T follicular helper cell (primary cell): ENCODE results near the gene OBI1.
"Not testable (repeated sequence)": the region's sequence is repeated elsewhere in the genome, so short reads cannot be mapped to it uniquely, and the experiment has no call there.

ENCODE experiments used
- DNase-seq: peaks from one replicate; pipeline ENCODE4 v3.0.0-alpha.2; 2020; ENCODE audit warnings: low read depth

Gene OBI1

GRCh38 chr13:78647109-78647678, 11.8 kb downstream of the OBI1 start:
- not testable (repeated sequence) for DNase-seq

GRCh38 chr13:78638216-78638615, 20.7 kb downstream of the OBI1 start:
- no peak for DNase-seq

- no peak for DNase-seq
Observed at GRCh38 chr13:78636495-78636894, 22.5 kb downstream of the OBI1 start.

GRCh38 chr13:78632996-78633395, 26.0 kb downstream of the OBI1 start:
- DNase-seq = no peak

GRCh38 chr13:78631077-78631476, 27.9 kb downstream of the OBI1 start:
- DNase-seq = no peak

- no peak for DNase-seq
Observed at GRCh38 chr13:78630511-78630910, 28.4 kb downstream of the OBI1 start.

GRCh38 chr13:78625384-78625783, 33.6 kb downstream of the OBI1 start:
- no peak for DNase-seq

GRCh38 chr13:78623132-78623531, 35.8 kb downstream of the OBI1 start:
- no peak for DNase-seq

- no peak for DNase-seq
Observed at GRCh38 chr13:78620936-78621470, 38.0 kb downstream of the OBI1 start.

GRCh38 chr13:78618411-78618810, 40.5 kb downstream of the OBI1 start:
- no peak for DNase-seq

- no peak for DNase-seq
Observed at GRCh38 chr13:78611040-78611439, 47.9 kb downstream of the OBI1 start.

GRCh38 chr13:78610381-78610883, 48.5 kb downstream of the OBI1 start:
- DNase-seq = no peak

GRCh38 chr13:78609464-78610205, 49.3 kb downstream of the OBI1 start:
- no peak for DNase-seq

- no peak for DNase-seq
Observed at GRCh38 chr13:78608688-78609463, 50.1 kb downstream of the OBI1 start.

GRCh38 chr13:78608252-78608687, 50.7 kb downstream of the OBI1 start:
- no peak for DNase-seq

GRCh38 chr13:78607409-78608251, 51.3 kb downstream of the OBI1 start:
- no peak for DNase-seq

GRCh38 chr13:78606471-78607408, 52.2 kb downstream of the OBI1 start:
- no peak for DNase-seq

GRCh38 chr13:78604782-78605611, 54.0 kb downstream of the OBI1 start:
- DNase-seq = no peak

GRCh38 chr13:78603240-78603957, 55.6 kb downstream of the OBI1 start, which contains the start of gene POU4F1:
Gene POU4F1 (minus strand): TSS chr13:78603552. CDS start chr13:78603326, 226 bp downstream.
- peak; percentile 40 for DNase-seq
